Breast epithelium (tissue), 3 donors: ENCODE data around the gene GNAO1.

Experiments
- POLR2A ChIP-seq: fragments of 450-650 bp; IDR thresholded peaks from one replicate; pipeline ENCODE4 v1.6.1; 2016; ENCODE audit warnings: antibody characterized with exemption, mild to moderate bottlenecking, moderate library complexity
- TF ChIP-seq, protein P1 (sequence below), 3 donors: fragments of 450-650 bp; IDR thresholded peaks; one replicate each; pipeline ENCODE4 v1.5.1; 2016 to 2017; ENCODE audit warnings: antibody characterized with exemption in 3 of 3, mild to moderate bottlenecking in 3 of 3, moderate library complexity in 3 of 3

DNA sequence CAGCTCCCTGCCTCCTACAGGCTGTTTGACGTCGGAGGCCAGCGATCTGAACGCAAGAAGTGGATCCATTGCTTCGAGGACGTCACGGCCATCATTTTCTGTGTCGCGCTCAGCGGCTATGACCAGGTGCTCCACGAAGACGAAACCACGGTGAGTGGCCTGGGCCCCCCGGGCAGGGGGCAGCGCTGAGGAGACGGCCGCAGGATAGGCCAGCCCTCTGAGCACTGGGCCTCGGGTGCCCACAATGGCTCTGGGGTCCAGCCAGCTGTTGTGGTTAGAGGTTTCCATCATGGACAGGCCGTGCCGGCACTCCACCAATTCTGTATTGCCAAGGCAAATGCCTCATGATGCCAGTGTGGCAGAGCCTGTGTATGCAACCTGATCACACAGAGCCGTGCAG, 145.4 kb downstream of the GNAO1 start:
- no peak for TF ChIP-seq POLR2A
- TF ChIP-seq, protein P1, sequence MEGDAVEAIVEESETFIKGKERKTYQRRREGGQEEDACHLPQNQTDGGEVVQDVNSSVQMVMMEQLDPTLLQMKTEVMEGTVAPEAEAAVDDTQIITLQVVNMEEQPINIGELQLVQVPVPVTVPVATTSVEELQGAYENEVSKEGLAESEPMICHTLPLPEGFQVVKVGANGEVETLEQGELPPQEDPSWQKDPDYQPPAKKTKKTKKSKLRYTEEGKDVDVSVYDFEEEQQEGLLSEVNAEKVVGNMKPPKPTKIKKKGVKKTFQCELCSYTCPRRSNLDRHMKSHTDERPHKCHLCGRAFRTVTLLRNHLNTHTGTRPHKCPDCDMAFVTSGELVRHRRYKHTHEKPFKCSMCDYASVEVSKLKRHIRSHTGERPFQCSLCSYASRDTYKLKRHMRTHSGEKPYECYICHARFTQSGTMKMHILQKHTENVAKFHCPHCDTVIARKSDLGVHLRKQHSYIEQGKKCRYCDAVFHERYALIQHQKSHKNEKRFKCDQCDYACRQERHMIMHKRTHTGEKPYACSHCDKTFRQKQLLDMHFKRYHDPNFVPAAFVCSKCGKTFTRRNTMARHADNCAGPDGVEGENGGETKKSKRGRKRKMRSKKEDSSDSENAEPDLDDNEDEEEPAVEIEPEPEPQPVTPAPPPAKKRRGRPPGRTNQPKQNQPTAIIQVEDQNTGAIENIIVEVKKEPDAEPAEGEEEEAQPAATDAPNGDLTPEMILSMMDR (IDR thresholded peaks at IDR 0.05) = no peak
